PC-9 (cell line): ENCODE data around the gene PPP1R16B. TPM values are rescaled to one million over a fixed set of nuclear protein-coding genes. Genes with fewer than 3 reads are reported as not detected.

Experiments
- BruUV-seq: library from RNA; stranded (reverse); fragments of 400-500 nt; replicated peaks from 2 replicates; lab custom pipeline; 2021; lab: Mats Ljungman, UMichigan
- CTCF ChIA-PET: fragments of 300-600 bp; sonication (Branson Sonifier 250); formaldehyde crosslinking; loops from one replicate; lab custom pipeline; 2022; ENCODE audit warnings: antibody characterized with exemption; lab: Charles Lee
- POLR2A ChIA-PET: fragments of 300-600 bp; sonication (Branson Sonifier 250); formaldehyde crosslinking; loops from one replicate; lab custom pipeline; 2022; ENCODE audit warnings: antibody characterized with exemption; ENCODE audit not compliant: unreplicated experiment; lab: Charles Lee
- DNase-seq, 2 experiments: peaks; one replicate each; pipeline versions ENCODE4 v3.0.0 to v3.0.0-alpha.2; 2015 to 2022; ENCODE audit warnings: mixed read lengths in 1 of 2
- H2AFZ ChIP-seq: fragments of 200-600 bp; sonication (generic); 2 replicates; pipeline ENCODE4 v1.8.1; 2017; ENCODE audit warnings: antibody characterized with exemption
- H3F3A ChIP-seq: fragments of 200-600 bp; sonication (generic); 2 replicates; pipeline ENCODE4 v1.8.1; 2017; ENCODE audit warnings: antibody characterized with exemption, mild to moderate bottlenecking, low read depth; ENCODE audit not compliant: insufficient read depth
- H3K27ac ChIP-seq: fragments of 200-600 bp; sonication (generic); 2 replicates; pipeline ENCODE4 v1.6.1; 2016; ENCODE audit warnings: mixed run types
- H3K27me3 ChIP-seq: fragments of 200-600 bp; sonication (generic); 2 replicates; pipeline ENCODE4 v1.6.1; 2016; ENCODE audit warnings: low read depth, mixed run types; ENCODE audit not compliant: insufficient read depth
- H3K36me3 ChIP-seq: fragments of 200-600 bp; sonication (generic); 2 replicates; pipeline ENCODE4 v1.6.1; 2016; ENCODE audit warnings: low read depth, mixed run types
- H3K4me1 ChIP-seq: fragments of 200-600 bp; sonication (generic); replicated peaks from 2 replicates; pipeline ENCODE4 v1.6.1; 2016; ENCODE audit warnings: mixed run types; ENCODE audit not compliant: insufficient read depth
- H3K4me2 ChIP-seq: fragments of 200-600 bp; sonication (generic); 2 replicates; pipeline ENCODE4 v1.6.1; 2017; ENCODE audit warnings: mixed run types
- H3K4me3 ChIP-seq: fragments of 200-600 bp; sonication (generic); 2 replicates; pipeline ENCODE4 v1.6.1; 2016; ENCODE audit warnings: mixed run types
- H3K79me2 ChIP-seq: fragments of 200-600 bp; sonication (generic); 2 replicates; pipeline ENCODE4 v1.6.1; 2017; ENCODE audit warnings: low read depth, mixed run types
- H3K9me2 ChIP-seq: fragments of 200-600 bp; sonication (generic); 2 replicates; pipeline ENCODE4 v1.8.1; 2017; ENCODE audit warnings: mild to moderate bottlenecking; ENCODE audit not compliant: insufficient read depth
- H3K9me3 ChIP-seq: fragments of 200-600 bp; sonication (generic); 2 replicates; pipeline ENCODE4 v1.8.1; 2016; ENCODE audit warnings: low read depth; ENCODE audit not compliant: insufficient read depth
- H4K20me1 ChIP-seq: fragments of 200-600 bp; sonication (generic); 2 replicates; pipeline ENCODE4 v1.8.1; 2017; ENCODE audit not compliant: insufficient read depth
- EZH2 ChIP-seq: fragments of 200-600 bp; sonication (generic); IDR thresholded peaks from 2 replicates; pipeline ENCODE4 v1.8.0; 2017; ENCODE audit warnings: antibody characterized with exemption, low read depth
- intact Hi-C: fragments of 100-400 bp; cut with micrococcal nuclease; formaldehyde crosslinking; loops from one replicate; pipeline ENCODE4 v1.10.0; 2022; ENCODE audit not compliant: unreplicated experiment
- total RNA-seq: library from RNA; stranded (reverse); gene quantifications from 2 replicates; pipeline ENCODE4 v1.2.3, GENCODE V29; 2021
- TF ChIP-seq, protein P1 (sequence below): fragments of 200-600 bp; sonication (generic); conservative IDR thresholded peaks from 2 replicates; pipeline ENCODE4 v1.6.1; 2017; ENCODE audit warnings: mixed run types, antibody characterized with exemption, mild to moderate bottlenecking, moderate library complexity

Gene PPP1R16B
- total RNA-seq, 1 experiment from 2014 or later = not detected

DNA sequence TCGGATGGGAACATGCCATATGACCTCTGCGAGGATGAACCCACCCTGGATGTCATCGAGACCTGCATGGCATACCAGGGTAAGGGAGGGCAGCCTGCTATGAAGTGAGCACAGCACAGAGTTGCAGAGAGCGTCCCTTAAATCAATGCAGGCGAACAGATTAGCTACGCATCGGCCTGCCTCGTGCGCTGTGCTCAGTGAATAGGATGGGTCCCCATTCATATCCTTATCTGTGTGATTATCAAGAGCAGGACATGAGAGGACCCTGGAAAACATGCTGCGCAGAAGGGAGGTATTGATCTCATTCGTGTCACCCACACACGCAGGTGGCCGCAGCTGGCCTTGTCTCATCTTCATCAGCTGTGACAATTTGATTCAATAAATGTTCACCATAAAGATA, 95.1 kb downstream of the PPP1R16B start:
- no peak overlapping the region for H2AFZ ChIP-seq
- H3K4me3 ChIP-seq = no peak overlapping the region
- TF ChIP-seq, protein P1, sequence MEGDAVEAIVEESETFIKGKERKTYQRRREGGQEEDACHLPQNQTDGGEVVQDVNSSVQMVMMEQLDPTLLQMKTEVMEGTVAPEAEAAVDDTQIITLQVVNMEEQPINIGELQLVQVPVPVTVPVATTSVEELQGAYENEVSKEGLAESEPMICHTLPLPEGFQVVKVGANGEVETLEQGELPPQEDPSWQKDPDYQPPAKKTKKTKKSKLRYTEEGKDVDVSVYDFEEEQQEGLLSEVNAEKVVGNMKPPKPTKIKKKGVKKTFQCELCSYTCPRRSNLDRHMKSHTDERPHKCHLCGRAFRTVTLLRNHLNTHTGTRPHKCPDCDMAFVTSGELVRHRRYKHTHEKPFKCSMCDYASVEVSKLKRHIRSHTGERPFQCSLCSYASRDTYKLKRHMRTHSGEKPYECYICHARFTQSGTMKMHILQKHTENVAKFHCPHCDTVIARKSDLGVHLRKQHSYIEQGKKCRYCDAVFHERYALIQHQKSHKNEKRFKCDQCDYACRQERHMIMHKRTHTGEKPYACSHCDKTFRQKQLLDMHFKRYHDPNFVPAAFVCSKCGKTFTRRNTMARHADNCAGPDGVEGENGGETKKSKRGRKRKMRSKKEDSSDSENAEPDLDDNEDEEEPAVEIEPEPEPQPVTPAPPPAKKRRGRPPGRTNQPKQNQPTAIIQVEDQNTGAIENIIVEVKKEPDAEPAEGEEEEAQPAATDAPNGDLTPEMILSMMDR = no peak
- H3K36me3 ChIP-seq = no peaks in the 10 kb centered on the region
- H4K20me1 ChIP-seq = no peaks in the 10 kb centered on the region
- no peaks in the 10 kb centered on the region for H3K9me2 ChIP-seq
- no peaks in the 10 kb centered on the region for H3F3A ChIP-seq
- ChIA-PET CTCF (no interaction called here), POLR2A (no interaction called here)
- H3K27me3 ChIP-seq = peaks cover 98% of the 10 kb centered on the region
- DNase-seq = peak in 1 of 2 experiments; percentile 4
- H3K27ac ChIP-seq = no peak overlapping the region
- BruUV-seq = no TSS peak
- H3K9me3 ChIP-seq = peaks cover 8% of the 10 kb centered on the region; the same call in 1 of the 2 replicates
- H3K4me2 ChIP-seq = no peak overlapping the region
- H3K79me2 ChIP-seq = no peaks in the 10 kb centered on the region
- intact Hi-C loops = no loop called here
- H3K4me1 ChIP-seq = no peaks in the 10 kb centered on the region

GRCh38 chr20:38902601-38903000, 97.1 kb downstream of the PPP1R16B start:
- no peaks in the 10 kb centered on the region for H3K79me2 ChIP-seq
- H3K4me3 ChIP-seq = no peak overlapping the region
- H4K20me1 ChIP-seq = no peaks in the 10 kb centered on the region
- H3K4me1 ChIP-seq = no peaks in the 10 kb centered on the region
- intact Hi-C loops = no loop called here
- H3K9me3 ChIP-seq = peaks cover 8% of the 10 kb centered on the region; the same call in 1 of the 2 replicates
- BruUV-seq = no TSS peak
- no peaks in the 10 kb centered on the region for H3K9me2 ChIP-seq
- no peak for DNase-seq
- no peak overlapping the region for H2AFZ ChIP-seq
- POLR2A ChIA-PET = no interaction called here
- no peak overlapping the region for H3K27ac ChIP-seq
- H3K36me3 ChIP-seq = no peaks in the 10 kb centered on the region
- CTCF ChIA-PET = no interaction called here
- no peaks in the 10 kb centered on the region for H3F3A ChIP-seq
- H3K4me2 ChIP-seq = no peak overlapping the region
- H3K27me3 ChIP-seq = peaks cover 94% of the 10 kb centered on the region
- TF ChIP-seq, protein P1 = no peak
- TF ChIP-seq EZH2 = no peak

DNA sequence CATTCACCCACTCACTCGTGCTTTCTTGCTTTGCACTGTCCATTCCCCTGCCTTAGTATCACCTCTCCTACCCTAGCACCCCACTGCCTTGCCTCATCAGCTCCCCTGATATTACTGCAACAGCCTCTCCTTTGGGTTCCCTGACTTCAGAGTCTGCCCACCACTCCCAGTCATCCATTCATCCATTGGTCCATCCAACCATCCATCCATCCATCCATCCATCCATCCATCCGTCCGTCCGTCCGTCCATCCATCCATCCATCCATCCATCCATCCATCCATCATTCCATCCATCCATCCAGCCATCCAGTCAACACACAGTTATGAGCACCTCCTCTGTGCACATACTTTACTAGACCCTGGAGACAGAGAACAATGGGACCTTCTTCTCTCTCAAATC, 97.8 kb downstream of the PPP1R16B start:
- ChIA-PET POLR2A (no interaction called here), CTCF (no interaction called here)
- Histone ChIP-seq H3K79me2 (no peaks in the 10 kb centered on the region), H3K4me2 (no peak overlapping the region), H3K9me3 (peaks cover 8% of the 10 kb centered on the region; the same call in 1 of the 2 replicates), H3K9me2 (no peaks in the 10 kb centered on the region), H3K4me3 (no peak overlapping the region), H3K4me1 (no peaks in the 10 kb centered on the region), H3K36me3 (no peaks in the 10 kb centered on the region), H2AFZ (no peak overlapping the region), H4K20me1 (no peaks in the 10 kb centered on the region), H3K27ac (no peak overlapping the region), H3K27me3 (peaks cover 88% of the 10 kb centered on the region), H3F3A (no peaks in the 10 kb centered on the region)
- no TSS peak for BruUV-seq
- no peak for TF ChIP-seq EZH2
- TF ChIP-seq, protein P1 = no peak
- intact Hi-C loops = no loop called here
- DNase-seq = no peak
